ENCODE data around the gene PSMD12. TPM values are rescaled to one million over a fixed set of nuclear protein-coding genes. Genes with fewer than 3 reads are reported as not detected.
"Not testable (repeated sequence)": the region's sequence is repeated elsewhere in the genome, so short reads cannot be mapped to it uniquely, and the experiment has no call there.

PSMD12 gene
- total RNA-seq, 2 donors from 2014 or later: 60.3 to 75.2 TPM

GRCh38 chr17:67362173-67362572 lies 4.2 kb downstream of the PSMD12 start:
- ATAC-seq (replicated peaks in 1 of 2): no peak
- H3K4me3 Mint-ChIP-seq: peak overlapping the region; percentile 35 to 73
- peak overlapping the region; percentile 80 for H3K27ac Mint-ChIP-seq
- H3K27me3 Mint-ChIP-seq (ENCODE audit: low read depth): no peaks in the 10 kb centered on the region
- peaks cover 79% of the 10 kb centered on the region for H3K4me1 Mint-ChIP-seq (ENCODE audit: low read depth)
- DNase-seq: no peak
- H3K9me3 Mint-ChIP-seq: no peaks in the 10 kb centered on the region
- H3K36me3 Mint-ChIP-seq (ENCODE audit: insufficient read depth in 2 of 2): peaks cover 17 to 27% of the 10 kb centered on the region in 2 donors

GRCh38 chr17:67360880-67361279 lies 5.5 kb downstream of the PSMD12 start:
- Mint-ChIP-seq H3K27ac (peak overlapping the region; percentile 89), H3K36me3 (ENCODE audit: insufficient read depth in 2 of 2) (peaks cover 15 to 32% of the 10 kb centered on the region in 2 donors), H3K27me3 (ENCODE audit: low read depth) (no peaks in the 10 kb centered on the region), H3K4me1 (ENCODE audit: low read depth) (peaks cover 77% of the 10 kb centered on the region), H3K9me3 (no peaks in the 10 kb centered on the region), H3K4me3 (peak overlapping the region; percentile 2 to 94)
- ATAC-seq (replicated peaks in 1 of 2): no peak
- DNase-seq: no peak

- DNase-seq (peak; percentile 53 to 65), ATAC-seq (replicated peaks in 1 of 2) (peak; percentile 86 to 88)
- H3K27ac Mint-ChIP-seq: peak overlapping the region; percentile 89
- no peaks in the 10 kb centered on the region for H3K27me3 Mint-ChIP-seq (ENCODE audit: low read depth)
- H3K4me3 Mint-ChIP-seq: peak overlapping the region; percentile 47 to 94
- H3K36me3 Mint-ChIP-seq (ENCODE audit: insufficient read depth in 2 of 2): peaks cover 11 to 32% of the 10 kb centered on the region in 2 donors
- no peaks in the 10 kb centered on the region for H3K9me3 Mint-ChIP-seq
- H3K4me1 Mint-ChIP-seq (ENCODE audit: low read depth): peaks cover 77% of the 10 kb centered on the region
Measured at GRCh38 chr17:67359960-67360791, 6.2 kb downstream of the PSMD12 start.

GRCh38 chr17:67358612-67359011 lies 7.8 kb downstream of the PSMD12 start:
- ATAC-seq (replicated peaks in 1 of 2): peak; percentile 46 to 49
- peak overlapping the region; percentile 96 for H3K27ac Mint-ChIP-seq
- no peaks in the 10 kb centered on the region for H3K27me3 Mint-ChIP-seq (ENCODE audit: low read depth)
- H3K9me3 Mint-ChIP-seq: no peaks in the 10 kb centered on the region
- peaks cover 69% of the 10 kb centered on the region for H3K4me1 Mint-ChIP-seq (ENCODE audit: low read depth)
- no peak for DNase-seq
- H3K36me3 Mint-ChIP-seq (ENCODE audit: insufficient read depth in 2 of 2): peaks cover 11 to 34% of the 10 kb centered on the region in 2 donors
- H3K4me3 Mint-ChIP-seq: peak overlapping the region; percentile 72 to 73

- ATAC-seq (replicated peaks in 1 of 2) (no peak), DNase-seq (no peak)
- Mint-ChIP-seq H3K27me3 (ENCODE audit: low read depth) (no peaks in the 10 kb centered on the region), H3K27ac (peak overlapping the region; percentile 2), H3K9me3 (no peaks in the 10 kb centered on the region), H3K4me1 (ENCODE audit: low read depth) (peaks cover 26% of the 10 kb centered on the region), H3K36me3 (ENCODE audit: insufficient read depth in 2 of 2) (peaks cover 9 to 41% of the 10 kb centered on the region in 2 donors), H3K4me3 (no peak overlapping the region)
Measured at GRCh38 chr17:67353929-67354574, 12.3 kb downstream of the PSMD12 start.

- DNase-seq (no peak), ATAC-seq (replicated peaks in 1 of 2) (no peak)
- Mint-ChIP-seq H3K9me3 (no peaks in the 10 kb centered on the region), H3K27ac (no peak overlapping the region), H3K4me3 (no peak overlapping the region), H3K27me3 (ENCODE audit: low read depth) (no peaks in the 10 kb centered on the region), H3K4me1 (ENCODE audit: low read depth) (peaks cover 17% of the 10 kb centered on the region), H3K36me3 (ENCODE audit: insufficient read depth in 2 of 2) (peaks cover 8 to 44% of the 10 kb centered on the region in 2 donors)
Measured at GRCh38 chr17:67353161-67353560, 13.2 kb downstream of the PSMD12 start.

- no peak for ATAC-seq (replicated peaks in 1 of 2)
- Mint-ChIP-seq H3K36me3 (ENCODE audit: insufficient read depth in 2 of 2) (peaks cover 9 to 49% of the 10 kb centered on the region in 2 donors), H3K9me3 (no peaks in the 10 kb centered on the region), H3K27me3 (ENCODE audit: low read depth) (no peaks in the 10 kb centered on the region), H3K4me3 (no peak overlapping the region), H3K4me1 (ENCODE audit: low read depth) (peaks cover 5% of the 10 kb centered on the region), H3K27ac (no peak overlapping the region)
- no peak for DNase-seq
Measured at GRCh38 chr17:67349420-67349819, 17.0 kb downstream of the PSMD12 start.

- H3K36me3 Mint-ChIP-seq (ENCODE audit: insufficient read depth in 2 of 2): peaks cover 13 to 51% of the 10 kb centered on the region in 2 donors
- H3K27me3 Mint-ChIP-seq (ENCODE audit: low read depth): no peaks in the 10 kb centered on the region
- no peaks in the 10 kb centered on the region for H3K4me1 Mint-ChIP-seq (ENCODE audit: low read depth)
- H3K27ac Mint-ChIP-seq: peak overlapping the region; percentile 0
- DNase-seq (no peak), ATAC-seq (replicated peaks in 1 of 2) (no peak)
- no peak overlapping the region for H3K4me3 Mint-ChIP-seq
- no peaks in the 10 kb centered on the region for H3K9me3 Mint-ChIP-seq
Measured at GRCh38 chr17:67347826-67348225, 18.6 kb downstream of the PSMD12 start.

- peaks cover 17 to 57% of the 10 kb centered on the region in 2 donors for H3K36me3 Mint-ChIP-seq (ENCODE audit: insufficient read depth in 2 of 2)
- no peak overlapping the region for H3K27ac Mint-ChIP-seq
Measured at GRCh38 chr17:67343237-67343636, 23.1 kb downstream of the PSMD12 start.

GRCh38 chr17:67338353-67338752 lies 28.0 kb downstream of the PSMD12 start:
- not testable (repeated sequence) for ATAC-seq (replicated peaks in 1 of 2); DNase-seq; H3K9me3 Mint-ChIP-seq; H3K27me3 Mint-ChIP-seq (ENCODE audit: low read depth); H3K4me3 Mint-ChIP-seq; H3K4me1 Mint-ChIP-seq (ENCODE audit: low read depth); H3K27ac Mint-ChIP-seq
- H3K36me3 Mint-ChIP-seq (ENCODE audit: insufficient read depth in 2 of 2): peaks cover 14 to 27% of the 10 kb centered on the region in 2 donors

More at GRCh38 chr17:67343237-67343636, 23.1 kb downstream of the PSMD12 start:
- Mint-ChIP-seq H3K27me3 (ENCODE audit: low read depth) (no peaks in the 10 kb centered on the region), H3K4me3 (no peak overlapping the region), H3K9me3 (no peaks in the 10 kb centered on the region), H3K4me1 (ENCODE audit: low read depth) (no peaks in the 10 kb centered on the region)
- no peak for ATAC-seq (replicated peaks in 1 of 2)
- no peak for DNase-seq

GRCh38 chr17:67336859-67337258 lies 29.5 kb downstream of the PSMD12 start:
- peaks cover 12 to 24% of the 10 kb centered on the region in 2 donors for H3K36me3 Mint-ChIP-seq (ENCODE audit: insufficient read depth in 2 of 2)
- DNase-seq (no peak), ATAC-seq (replicated peaks in 1 of 2) (no peak)
- no peaks in the 10 kb centered on the region for H3K4me1 Mint-ChIP-seq (ENCODE audit: low read depth)
- no peaks in the 10 kb centered on the region for H3K9me3 Mint-ChIP-seq
- no peak overlapping the region for H3K4me3 Mint-ChIP-seq
- H3K27me3 Mint-ChIP-seq (ENCODE audit: low read depth): no peaks in the 10 kb centered on the region
- H3K27ac Mint-ChIP-seq: no peak overlapping the region

- no peak for ATAC-seq (replicated peaks in 1 of 2)
- no peaks in the 10 kb centered on the region for H3K4me1 Mint-ChIP-seq (ENCODE audit: low read depth)
- no peaks in the 10 kb centered on the region for H3K9me3 Mint-ChIP-seq
- H3K27ac Mint-ChIP-seq: no peak overlapping the region
- H3K36me3 Mint-ChIP-seq (ENCODE audit: insufficient read depth in 2 of 2): peaks cover 7 to 12% of the 10 kb centered on the region in 2 donors
- no peak overlapping the region for H3K4me3 Mint-ChIP-seq
- no peaks in the 10 kb centered on the region for H3K27me3 Mint-ChIP-seq (ENCODE audit: low read depth)
- DNase-seq: no peak
Measured at GRCh38 chr17:67335245-67335835, 31.0 kb downstream of the PSMD12 start.

- ATAC-seq (replicated peaks in 1 of 2); H3K4me1 Mint-ChIP-seq (ENCODE audit: low read depth); H3K36me3 Mint-ChIP-seq (ENCODE audit: insufficient read depth in 2 of 2); H3K27ac Mint-ChIP-seq; H3K9me3 Mint-ChIP-seq; H3K4me3 Mint-ChIP-seq; DNase-seq; H3K27me3 Mint-ChIP-seq (ENCODE audit: low read depth): not testable (repeated sequence)
Measured at GRCh38 chr17:67332162-67332508, 34.2 kb downstream of the PSMD12 start.
